ENCODE measurements around the gene PKDCC.

PKDCC gene

DNA sequence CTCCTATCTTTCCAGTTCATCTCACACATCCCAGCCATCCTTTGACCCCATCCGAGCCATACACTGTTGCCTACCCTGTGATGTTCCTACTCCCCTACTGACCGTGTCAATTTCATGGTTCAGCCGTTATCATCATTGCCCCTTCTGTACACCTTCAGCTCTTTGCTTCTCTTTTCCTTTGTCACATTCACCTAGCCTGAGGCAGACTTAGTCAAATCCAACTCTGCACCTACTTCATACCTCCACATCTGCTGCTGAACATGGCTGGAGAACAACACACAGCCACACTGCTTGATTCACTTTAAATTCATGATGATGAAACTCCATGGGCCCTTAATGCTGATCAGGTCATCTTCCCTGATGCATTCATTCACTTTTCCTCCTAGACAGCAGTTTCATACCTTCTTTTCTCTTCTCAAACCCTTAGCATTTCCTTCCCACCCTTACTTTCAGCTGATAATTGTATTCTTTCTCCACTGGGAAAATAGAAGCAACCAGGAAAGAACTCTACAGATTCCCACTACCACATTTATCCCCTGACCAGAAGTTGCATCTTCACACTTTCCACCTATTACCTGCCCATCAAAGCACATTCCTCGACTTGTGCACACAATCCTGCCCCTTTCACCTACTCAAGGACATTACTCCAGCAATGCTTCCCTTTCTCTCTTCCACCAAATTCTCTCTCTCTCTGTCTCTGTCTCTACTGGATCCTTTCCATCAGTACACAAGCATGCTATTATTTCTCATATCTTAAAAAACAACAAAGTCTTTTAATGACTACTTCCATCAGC, 59.6 kb downstream of the PKDCC start:
- DNase-seq (ENCODE audit: low spot score): no peak

Measured in pons (tissue), 1 donor.